KOPT-K1 (cell line): ENCODE results near the gene MAMLD1.

ENCODE experiments used
- H3K27ac ChIP-seq: fragments of 200-600 bp; sonication (generic); 2 replicates; pipeline ENCODE4 v1.5.1; 2016; ENCODE audit warnings: antibody characterized with exemption, mild to moderate bottlenecking, low read depth, low read length; ENCODE audit not compliant: poor library complexity, severe bottlenecking
- H3K36me3 ChIP-seq: fragments of 200-600 bp; sonication (generic); 2 replicates; pipeline ENCODE4 v1.5.1; 2017; ENCODE audit warnings: antibody characterized with exemption, mild to moderate bottlenecking, low read length, moderate library complexity; ENCODE audit not compliant: insufficient read depth
- H3K9me3 ChIP-seq: fragments of 200-600 bp; sonication (generic); 2 replicates; pipeline ENCODE4 v1.5.1; 2017; ENCODE audit warnings: antibody characterized with exemption, low read length, mild to moderate bottlenecking; ENCODE audit not compliant: insufficient read depth, poor library complexity, severe bottlenecking

MAMLD1 gene

DNA sequence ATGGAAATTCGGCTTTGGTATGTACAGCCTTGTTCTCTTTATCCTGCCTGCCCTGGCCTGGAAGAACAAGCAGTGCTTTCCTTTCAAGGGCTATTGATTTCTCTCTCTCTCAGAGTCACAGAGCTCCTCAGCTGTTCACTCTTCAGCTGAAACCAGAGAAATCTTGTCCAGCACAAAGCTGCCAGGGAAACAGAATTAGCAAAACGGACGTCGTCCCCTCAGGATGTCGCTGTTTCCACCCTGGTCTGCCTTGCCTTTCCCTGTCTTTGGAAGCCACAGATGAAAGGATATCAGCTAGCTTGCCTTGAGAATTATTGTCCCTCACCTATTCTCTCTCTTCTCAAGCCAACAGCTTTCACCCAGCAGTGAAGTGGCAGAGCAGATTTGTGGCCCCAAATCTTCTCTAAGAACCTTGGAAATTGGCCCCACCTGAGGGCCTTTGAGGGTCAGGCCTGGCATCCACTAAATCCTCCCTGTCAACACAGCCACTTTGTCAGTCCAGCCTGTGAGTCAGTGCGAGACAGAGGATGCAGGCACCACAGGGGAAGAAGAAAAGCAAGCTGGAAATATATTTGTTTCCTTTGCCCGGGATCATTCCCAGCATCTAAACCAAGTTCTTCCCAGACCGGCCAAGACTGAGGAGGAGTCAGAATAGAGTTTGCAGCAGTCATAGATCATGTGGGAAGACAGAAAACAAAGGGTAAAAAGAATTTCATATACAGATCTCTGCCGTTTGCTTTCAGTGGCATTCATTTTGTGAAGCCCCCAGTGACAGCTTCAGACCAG, 141.5 kb downstream of the MAMLD1 start:
- H3K36me3 ChIP-seq = no peaks in the 10 kb centered on the region
- H3K9me3 ChIP-seq = no peaks in the 10 kb centered on the region
- H3K27ac ChIP-seq = no peak overlapping the region

DNA sequence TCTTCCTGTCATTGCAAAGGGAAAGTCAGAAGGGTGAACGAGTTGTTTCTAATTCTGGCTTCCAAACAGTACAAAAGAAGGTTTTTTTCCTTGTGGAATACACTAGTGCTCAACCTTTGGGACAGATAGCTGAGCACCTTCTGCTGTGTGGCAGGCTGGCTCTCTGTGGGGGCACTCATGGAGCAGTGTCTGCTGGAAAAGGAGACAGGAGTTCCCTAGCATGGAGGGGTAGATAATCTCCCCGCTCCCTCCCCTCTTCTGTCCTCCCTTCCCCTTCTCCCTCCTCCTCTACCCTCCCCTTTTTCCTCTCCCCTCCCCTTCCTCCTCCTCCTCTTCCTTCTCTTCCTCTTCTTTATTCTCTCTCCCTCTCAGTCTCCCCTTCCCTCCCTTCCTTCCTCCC, 142.9 kb downstream of the MAMLD1 start:
- H3K9me3 ChIP-seq = no peaks in the 10 kb centered on the region
- H3K27ac ChIP-seq = no peak overlapping the region
- no peaks in the 10 kb centered on the region for H3K36me3 ChIP-seq

DNA sequence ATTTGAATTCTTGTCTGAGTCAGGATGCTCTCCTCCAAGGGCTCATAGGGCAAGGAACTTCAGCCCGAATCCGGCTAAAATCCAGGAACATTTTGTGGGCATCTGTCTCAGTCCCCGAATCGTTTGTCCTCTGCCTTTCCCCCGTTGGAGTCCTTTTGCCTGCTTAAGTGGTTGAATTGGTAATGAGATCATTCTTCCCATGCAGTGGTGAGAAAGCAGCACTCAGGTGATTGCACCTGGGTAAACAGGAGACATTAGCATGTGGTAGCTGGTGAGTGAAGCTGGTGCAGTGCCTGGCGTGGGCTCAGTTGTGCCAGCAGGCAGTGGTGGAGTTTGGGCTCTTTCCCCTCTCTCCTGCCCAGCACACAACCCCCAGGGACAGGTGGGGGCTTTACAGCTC, 143.4 kb downstream of the MAMLD1 start:
- Histone ChIP-seq H3K9me3 (no peaks in the 10 kb centered on the region), H3K36me3 (no peaks in the 10 kb centered on the region), H3K27ac (no peak overlapping the region)

DNA sequence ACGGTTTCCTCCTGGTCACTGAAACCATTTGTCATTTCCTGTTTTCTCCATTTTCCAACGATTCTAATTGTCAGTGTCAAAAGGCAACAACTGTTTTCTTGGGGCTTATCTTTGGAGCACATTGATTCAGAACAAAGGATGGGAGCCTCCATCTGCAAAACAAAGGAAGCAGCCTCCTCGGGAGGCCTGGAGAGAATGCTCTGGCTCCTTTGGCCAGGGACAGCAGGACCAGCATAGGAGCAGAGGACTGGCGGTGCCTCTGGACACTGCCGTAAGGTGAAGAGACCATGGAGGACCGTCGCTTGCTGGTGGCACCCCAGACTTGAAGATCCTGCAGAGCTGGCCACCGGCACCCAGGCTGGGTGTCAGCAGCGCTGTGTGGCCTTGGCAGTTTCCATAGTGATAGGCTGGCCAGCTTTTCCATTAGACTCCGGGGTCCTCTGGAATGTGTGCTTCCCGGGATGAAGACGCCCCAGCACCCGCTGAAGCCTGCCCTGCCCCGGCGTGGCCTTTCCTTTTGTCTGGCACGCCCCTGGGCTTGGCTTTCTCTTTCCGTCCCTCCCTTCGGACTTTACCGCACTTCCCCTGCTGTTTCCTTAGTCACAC, 144.2 kb downstream of the MAMLD1 start:
- no peaks in the 10 kb centered on the region for H3K9me3 ChIP-seq
- no peak overlapping the region for H3K27ac ChIP-seq
- H3K36me3 ChIP-seq = no peaks in the 10 kb centered on the region

DNA sequence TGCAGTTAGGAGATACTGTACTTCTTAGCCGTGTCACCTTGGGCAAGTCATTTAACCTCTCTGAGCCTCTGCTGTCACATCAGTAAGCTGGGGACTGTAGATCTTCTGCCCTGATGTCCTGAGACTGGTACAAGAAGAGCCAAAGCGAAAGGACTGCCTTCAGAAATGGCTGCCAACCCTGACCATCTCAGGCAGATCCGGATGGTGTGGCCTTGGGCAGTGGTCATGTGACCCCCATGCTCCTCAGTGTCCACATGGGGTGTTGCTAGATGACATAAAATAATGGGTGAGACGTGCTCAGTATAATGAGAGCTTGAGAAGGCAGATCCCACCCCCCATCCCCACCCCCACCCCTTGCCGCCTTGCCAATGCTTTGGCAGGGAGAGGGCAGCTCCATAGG, 144.9 kb downstream of the MAMLD1 start:
- H3K36me3 ChIP-seq = no peaks in the 10 kb centered on the region
- no peaks in the 10 kb centered on the region for H3K9me3 ChIP-seq
- no peak overlapping the region for H3K27ac ChIP-seq

DNA sequence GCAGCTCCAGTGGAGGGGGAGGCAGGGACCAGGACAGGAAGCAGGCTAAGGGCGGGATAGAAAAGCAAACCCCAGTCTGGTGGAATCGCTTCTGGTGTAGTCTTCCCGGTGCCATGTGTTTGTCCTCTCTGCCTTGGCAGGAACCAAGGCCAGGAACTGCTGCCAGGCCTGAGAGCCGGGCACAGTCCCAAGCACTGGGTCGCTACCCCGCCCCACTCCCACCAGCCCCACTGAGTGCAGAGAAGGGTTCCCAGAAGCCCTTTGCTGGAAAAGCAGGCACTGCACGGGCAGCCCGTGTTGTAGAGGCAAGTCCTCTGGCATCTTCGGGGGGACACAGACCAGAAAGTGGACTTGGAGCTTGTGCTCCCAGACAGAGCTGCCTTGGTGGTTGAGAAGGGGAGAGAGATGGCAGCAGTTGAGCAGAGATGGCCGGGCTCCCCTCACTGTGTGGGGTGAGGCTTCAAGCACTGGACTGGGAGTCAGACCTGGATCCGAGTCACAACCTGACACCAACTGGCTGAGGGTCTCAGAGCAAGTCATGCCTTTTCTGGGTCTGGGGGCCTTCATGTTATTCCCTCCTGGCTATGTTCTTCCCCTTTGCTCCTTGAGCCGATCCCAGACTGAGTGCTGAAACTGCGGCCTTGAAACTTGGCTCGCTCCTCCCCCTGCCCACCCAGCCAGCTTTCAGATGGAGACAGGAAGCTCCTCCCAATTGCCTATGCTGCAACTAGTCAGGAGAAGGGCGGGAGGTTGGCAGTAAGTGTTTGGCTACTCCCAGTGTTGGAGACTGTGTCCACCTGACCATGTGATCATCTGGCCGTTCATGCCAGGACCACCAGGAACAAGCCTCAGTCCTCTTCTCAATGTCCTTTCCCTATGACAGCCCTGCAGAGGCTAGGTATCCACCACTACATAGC, 145.6 kb downstream of the MAMLD1 start:
- H3K9me3 ChIP-seq = no peaks in the 10 kb centered on the region
- no peak overlapping the region for H3K27ac ChIP-seq
- no peaks in the 10 kb centered on the region for H3K36me3 ChIP-seq

DNA sequence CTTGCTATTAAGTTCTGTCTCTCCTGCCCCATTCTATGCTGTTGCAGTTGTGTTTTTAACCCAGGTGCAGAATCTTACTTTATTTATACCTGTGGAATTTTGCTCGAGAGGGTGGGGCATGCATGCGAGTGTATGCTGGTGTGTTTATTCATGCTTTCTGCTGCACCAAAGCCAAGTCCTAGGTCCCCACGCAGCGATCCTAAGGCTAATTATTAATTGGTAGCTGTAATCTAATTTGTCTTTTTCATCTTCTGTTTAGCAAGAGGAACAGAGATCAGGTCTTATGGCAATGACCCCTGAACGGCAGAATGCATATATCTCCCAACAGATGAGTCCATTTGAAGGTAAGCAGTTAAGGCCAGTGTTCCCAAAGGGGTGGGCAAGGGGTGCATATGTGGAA, 146.6 kb downstream of the MAMLD1 start:
- Histone ChIP-seq H3K36me3 (no peaks in the 10 kb centered on the region), H3K9me3 (no peaks in the 10 kb centered on the region), H3K27ac (no peak overlapping the region)

DNA sequence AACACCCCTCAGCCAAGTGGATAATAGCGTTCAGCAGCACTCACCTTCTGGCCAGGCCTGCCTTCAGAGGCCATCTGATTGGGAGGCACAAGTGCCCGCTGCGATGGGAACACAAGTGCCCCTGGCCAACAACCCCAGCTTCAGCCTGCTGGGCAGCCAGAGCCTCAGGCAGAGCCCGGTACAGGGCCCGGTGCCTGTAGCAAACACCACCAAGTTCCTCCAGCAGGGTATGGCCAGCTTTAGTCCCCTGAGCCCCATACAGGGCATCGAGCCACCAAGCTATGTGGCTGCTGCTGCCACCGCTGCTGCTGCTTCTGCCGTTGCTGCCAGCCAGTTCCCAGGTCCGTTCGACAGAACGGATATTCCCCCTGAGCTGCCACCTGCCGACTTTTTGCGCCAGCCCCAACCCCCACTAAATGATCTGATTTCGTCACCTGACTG, 149.4 kb downstream of the MAMLD1 start:
- no peak overlapping the region for H3K27ac ChIP-seq
- H3K9me3 ChIP-seq = no peaks in the 10 kb centered on the region
- no peaks in the 10 kb centered on the region for H3K36me3 ChIP-seq

DNA sequence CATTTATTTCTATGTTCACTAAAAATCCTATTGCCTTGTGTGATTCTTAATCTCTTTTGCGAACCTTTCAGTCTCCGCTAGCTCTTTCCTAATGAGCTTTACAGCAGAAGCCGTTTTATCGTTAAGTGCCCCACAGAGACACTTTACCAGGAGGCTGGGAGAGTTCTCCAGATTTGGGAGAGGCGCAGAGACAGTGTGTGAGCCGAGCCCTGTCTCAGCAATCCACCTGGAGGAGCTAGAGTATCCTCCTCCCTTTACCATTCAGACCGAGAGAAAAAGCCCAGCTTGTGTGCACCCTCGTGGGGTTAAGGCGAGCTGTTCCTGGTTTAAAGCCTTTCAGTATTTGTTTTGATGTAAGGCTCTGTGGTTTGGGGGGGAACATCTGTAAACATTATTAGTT, 150.4 kb downstream of the MAMLD1 start:
- Histone ChIP-seq H3K27ac (no peak overlapping the region), H3K9me3 (no peaks in the 10 kb centered on the region), H3K36me3 (no peaks in the 10 kb centered on the region)

DNA sequence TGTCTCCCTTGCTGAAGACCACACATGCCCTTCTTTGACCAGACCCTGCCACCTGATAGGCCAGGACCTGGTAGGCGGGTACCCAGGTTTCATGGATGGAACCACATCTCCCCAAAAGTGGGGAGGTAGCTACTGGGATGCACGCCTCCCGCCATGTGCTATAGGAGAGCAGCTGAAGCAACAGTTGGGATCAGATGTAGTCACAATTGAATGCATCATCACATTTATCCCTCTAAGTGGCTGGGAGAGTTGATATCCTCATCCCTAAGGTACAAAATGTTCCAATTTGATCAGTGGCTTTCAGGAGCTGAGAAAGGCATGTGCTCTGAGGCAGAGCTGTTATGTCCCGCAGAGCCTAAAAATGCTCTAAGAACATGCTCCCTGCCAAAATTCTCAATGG, 151.3 kb downstream of the MAMLD1 start:
- H3K36me3 ChIP-seq = no peaks in the 10 kb centered on the region
- no peak overlapping the region for H3K27ac ChIP-seq
- no peaks in the 10 kb centered on the region for H3K9me3 ChIP-seq

DNA sequence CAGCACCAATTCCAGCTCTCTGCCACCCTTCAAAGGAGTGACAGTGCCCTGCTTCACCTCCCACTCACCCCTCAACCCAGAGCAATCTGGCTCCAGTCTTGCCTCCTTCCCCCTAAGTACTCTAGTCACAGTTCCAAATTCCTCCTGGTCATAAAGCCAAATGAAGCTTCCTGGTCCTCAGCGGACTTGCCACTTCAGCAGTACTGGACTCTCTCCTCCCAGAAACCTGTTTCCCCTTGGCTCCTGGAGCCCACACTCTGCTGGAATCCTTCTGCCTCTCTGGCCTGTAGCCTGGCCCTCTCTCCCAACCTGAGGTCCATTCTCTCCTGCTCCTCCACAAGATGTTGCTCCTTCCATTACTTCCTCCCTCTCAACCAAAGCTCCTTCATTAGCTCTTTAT, 152.7 kb downstream of the MAMLD1 start:
- Histone ChIP-seq H3K9me3 (no peaks in the 10 kb centered on the region), H3K36me3 (no peaks in the 10 kb centered on the region), H3K27ac (no peak overlapping the region)

DNA sequence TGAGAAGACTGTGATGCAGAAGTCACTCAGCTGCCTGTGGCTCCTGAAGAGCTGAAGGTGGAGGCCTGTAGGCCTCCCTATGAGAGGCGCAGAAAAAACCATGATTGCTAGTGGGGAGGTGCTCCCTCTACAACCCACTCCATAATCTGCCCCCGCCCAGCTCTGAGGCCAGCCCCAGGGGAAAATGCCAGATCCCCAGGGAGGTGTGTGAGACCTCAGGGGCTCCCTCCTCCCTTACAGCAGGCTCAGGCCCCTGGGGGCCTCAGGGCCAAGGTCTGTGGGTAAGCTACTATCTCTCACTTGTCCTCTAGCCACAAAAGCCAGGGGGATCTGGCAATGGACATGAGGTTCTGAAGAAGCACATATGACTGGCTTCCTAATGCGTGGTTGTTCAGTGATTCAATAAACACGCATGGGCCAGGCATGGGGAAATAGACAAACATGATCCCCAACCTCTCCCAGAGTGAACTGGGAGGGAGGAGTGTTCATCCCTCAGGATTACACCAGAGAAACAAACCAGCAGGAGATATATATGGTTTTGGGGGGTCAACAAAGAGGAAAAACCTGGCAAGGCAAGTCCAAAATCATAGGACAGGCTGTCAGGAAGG, 154.3 kb downstream of the MAMLD1 start:
- Histone ChIP-seq H3K9me3 (no peaks in the 10 kb centered on the region), H3K27ac (no peak overlapping the region), H3K36me3 (no peaks in the 10 kb centered on the region)

DNA sequence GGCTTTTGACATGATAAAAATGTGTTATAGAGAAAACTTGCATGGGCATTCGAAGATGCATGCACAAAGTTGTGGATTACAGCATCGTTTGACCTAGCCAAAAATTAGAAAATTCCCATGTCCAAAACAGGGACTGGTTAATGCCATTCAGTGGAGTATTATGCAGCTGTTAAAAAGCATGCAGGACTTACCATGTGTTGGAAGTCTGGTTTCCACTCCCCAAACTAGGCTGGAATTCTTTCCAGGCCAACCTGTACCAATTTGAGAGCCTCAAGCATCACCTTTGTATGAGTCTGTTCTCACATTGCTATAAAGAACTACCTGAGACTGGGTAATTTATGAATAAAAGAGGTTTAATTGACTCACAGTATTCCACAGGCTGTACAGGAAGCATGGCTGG, 159.4 kb downstream of the MAMLD1 start:
- Histone ChIP-seq H3K36me3 (no peaks in the 10 kb centered on the region), H3K9me3 (no peaks in the 10 kb centered on the region), H3K27ac (no peak overlapping the region)

DNA sequence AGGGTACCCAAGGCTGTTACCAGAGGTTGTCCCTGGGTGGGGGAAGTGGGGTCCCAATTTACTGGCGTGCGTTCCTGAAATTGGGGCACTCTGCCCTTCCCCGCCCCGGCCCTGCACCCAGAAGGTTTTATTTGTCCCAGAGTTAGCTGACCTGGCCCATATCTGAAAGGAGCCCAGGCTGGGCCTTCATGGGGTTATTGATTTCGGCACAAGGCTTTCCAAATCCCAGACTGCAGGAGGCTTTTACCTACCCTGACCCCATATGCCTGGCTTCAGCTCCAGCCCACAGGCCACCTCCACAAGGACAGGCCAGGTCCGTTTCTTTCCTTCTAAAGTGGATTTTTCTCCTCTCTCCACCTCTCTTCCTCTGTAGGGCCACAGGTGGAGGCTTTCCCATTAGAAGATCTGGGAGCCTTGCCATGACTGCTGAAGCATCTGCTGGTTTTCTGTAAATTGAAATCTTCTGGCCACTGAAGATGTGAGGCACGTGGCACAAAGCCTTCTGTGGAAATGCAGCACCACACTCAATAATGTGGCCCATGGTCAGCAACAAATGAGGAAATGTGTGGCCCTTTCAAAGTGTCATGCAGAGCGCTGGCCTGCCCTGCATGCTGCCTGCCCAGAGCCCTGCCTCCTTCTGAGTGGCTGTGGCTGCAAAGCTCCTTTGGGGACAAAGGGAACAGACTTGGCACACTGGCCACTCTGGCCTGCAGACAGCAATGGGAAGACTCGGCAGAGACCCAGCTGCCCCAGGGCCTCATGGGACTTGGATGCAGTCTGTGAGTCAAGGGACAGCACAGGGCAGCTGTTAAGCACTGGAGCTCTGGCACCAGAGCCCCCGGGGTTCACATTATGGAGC, 162.2 kb downstream of the MAMLD1 start:
- Histone ChIP-seq H3K9me3 (no peaks in the 10 kb centered on the region), H3K36me3 (no peaks in the 10 kb centered on the region), H3K27ac (no peak overlapping the region)
